IPS-11a (cell line): ENCODE results near the gene TRIM33.
"Not testable (repeated sequence)": the region's sequence is repeated elsewhere in the genome, so short reads cannot be mapped to it uniquely, and the experiment has no call there.

Source experiments
- H3K4me3 ChIP-seq: one replicate; pipeline ENCODE4 v1.5.1; 2013; ENCODE audit warnings: low read depth, low read length, control low read depth

TRIM33 gene

GRCh38 chr1:114423455-114423854, 87.5 kb downstream of the TRIM33 start:
- no peak overlapping the region for H3K4me3 ChIP-seq

DNA sequence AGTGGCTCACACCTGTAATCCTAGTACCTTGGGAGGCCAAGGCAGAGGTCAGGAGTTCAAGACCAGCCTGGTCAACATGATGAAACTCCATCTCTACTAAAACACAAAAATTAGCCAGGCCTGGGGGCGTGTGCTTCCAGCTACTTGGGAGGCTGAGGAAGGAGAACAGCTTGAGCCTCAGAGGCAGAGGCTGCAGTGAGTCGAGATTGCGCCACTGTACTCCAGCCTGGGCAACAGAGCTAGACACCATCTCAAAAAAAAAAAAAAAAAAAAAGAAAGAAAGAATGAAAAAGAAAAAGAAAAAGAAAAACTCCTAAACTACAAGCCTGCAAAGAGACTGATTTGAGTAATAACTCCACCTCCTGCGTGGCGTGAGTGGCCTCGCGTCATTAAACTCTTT, 92.1 kb downstream of the TRIM33 start:
- H3K4me3 ChIP-seq, result not testable (repeated sequence)

DNA sequence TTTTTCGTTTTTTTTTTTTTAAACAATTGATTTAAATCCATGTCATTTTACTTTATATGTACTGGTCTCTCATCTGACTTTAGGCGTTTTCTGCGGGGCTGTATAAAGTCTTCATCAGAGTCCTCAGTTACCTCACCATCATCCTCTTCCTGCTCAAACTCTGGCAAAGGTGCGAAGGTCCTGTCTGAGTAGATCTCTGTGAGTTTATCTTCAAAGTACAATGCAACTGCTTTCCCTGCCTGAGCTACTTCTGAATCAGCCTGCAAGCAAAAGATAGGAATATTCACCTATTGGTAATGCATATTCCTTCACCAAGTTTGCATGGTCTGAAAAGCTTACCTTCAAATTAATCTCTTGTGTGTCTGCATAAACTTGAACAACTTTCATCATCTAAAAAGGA, 113.4 kb downstream of the TRIM33 start:
- no peak overlapping the region for H3K4me3 ChIP-seq

GRCh38 chr1:114395863-114396262, 115.1 kb downstream of the TRIM33 start:
- no peak overlapping the region for H3K4me3 ChIP-seq

- H3K4me3 ChIP-seq, result no peak overlapping the region
Observed at GRCh38 chr1:114390960-114391359, 120.0 kb downstream of the TRIM33 start.

DNA sequence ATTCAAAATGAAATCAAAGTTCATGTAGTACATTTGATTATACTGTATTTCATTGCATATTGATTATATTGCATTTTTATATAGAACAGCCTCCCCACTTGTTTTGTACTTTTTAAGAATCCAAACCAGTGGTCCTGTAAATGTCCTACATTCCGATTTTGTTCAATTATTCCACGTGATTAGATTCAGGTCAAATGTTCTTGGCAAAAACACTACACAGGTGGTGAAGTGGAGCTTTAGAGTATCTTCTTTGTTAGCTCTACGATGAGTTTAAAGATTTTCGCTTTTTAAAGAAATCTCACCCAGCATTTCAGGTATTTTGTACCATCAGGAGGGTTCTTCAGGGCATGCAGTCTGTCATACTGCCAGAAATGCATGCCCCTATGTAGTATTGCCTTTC, 120.6 kb downstream of the TRIM33 start:
- no peak overlapping the region for H3K4me3 ChIP-seq

GRCh38 chr1:114388432-114389003, 122.5 kb downstream of the TRIM33 start:
- H3K4me3 ChIP-seq, result no peak overlapping the region

- not testable (repeated sequence) for H3K4me3 ChIP-seq
Observed at GRCh38 chr1:114387585-114387984, 123.4 kb downstream of the TRIM33 start.

DNA sequence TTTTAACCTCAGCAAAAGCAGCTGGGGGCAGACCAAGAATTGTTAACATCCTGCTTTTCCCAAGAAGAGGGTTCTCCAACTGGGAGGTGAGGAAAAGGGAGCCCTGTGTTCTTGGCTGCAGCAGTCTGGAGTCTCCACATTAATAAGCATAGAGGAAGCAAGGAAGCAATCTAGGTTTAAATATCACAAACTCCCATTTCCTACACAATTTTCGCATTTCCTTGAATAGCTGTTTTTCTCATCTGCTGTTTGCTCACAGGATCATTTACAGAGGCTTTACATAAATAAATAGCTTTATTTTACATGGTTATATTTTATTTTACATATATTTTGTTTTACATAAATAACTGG, 124.0 kb downstream of the TRIM33 start:
- no peak overlapping the region for H3K4me3 ChIP-seq

DNA sequence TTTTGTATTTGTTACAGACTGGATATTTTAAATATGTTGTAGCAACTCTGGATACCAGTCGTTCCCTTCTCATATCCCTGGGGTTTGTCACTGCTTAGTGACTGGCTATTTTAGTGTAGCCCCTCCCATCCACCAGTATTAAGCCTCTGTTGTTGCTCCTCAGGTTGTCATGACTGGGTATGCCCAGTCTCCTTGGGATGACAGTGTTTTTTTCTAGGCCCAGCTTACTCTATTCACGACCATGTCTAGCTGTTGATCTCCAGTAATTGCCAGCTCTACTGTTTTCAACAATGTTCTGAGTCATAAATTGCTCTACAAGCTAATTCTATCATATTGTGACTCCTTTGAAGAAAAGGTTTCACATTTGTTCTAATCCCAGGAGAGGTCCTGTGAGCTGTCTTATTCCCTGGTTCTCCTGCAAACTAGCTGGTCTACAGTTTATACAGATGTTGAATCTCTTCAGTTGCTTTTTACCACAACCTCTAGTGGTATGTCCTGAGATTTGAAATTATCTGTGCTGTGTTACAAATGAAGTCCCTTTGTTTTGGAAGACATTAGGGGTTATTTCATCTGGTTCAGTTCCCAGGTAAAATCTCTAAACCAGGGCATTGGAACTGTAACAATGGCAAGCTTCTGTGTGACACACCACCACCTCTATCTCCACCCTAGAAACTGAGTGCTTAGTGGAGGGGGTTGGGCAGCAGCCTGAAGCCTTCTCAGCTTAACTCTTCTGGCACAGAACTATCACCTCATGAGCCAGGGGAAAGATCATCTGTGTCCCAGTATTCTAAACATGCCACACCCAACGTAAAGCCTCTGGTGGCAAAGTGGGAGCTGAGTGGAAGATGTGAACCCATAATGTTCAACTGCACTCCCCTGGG, 124.6 kb downstream of the TRIM33 start:
- no peak overlapping the region for H3K4me3 ChIP-seq

DNA sequence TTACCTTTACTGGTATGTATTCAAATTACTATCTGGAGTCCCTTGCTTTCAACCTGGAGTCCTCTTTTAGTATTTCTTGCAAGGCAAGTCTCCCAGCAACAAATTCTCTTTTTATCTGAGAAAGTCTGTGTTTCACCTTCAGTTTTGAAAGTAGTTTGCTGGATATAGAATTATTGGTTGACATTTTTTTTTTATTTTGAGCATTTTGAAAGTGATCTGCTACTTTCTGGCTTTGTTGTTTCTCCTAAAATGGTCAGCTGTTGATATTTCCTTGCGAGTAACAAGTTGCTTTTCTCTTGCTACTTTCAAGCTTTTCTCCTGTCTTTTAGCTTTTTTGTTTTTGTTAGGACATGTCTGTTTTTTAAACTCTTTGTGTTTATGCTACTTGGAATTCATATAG, 126.1 kb downstream of the TRIM33 start:
- H3K4me3 ChIP-seq, result no peak overlapping the region

DNA sequence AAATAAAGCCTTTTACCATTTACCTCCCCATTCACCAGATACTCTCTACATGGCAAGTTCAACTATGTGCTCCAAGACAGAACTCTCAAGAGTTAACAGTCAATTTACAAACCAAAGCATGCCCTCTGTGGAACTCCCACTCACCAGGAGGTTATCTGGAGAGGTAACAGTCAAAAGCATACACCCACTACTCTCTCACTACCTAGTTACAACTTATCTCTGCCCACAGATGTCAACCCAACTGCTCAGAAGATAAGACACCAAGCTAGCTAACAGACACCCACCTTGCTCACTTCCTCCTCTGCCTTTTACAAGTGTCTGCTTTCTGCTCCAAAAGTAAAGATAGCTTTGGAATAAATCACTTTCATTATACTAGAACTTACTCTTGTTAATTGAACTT, 131.0 kb downstream of the TRIM33 start:
- no peak overlapping the region for H3K4me3 ChIP-seq

DNA sequence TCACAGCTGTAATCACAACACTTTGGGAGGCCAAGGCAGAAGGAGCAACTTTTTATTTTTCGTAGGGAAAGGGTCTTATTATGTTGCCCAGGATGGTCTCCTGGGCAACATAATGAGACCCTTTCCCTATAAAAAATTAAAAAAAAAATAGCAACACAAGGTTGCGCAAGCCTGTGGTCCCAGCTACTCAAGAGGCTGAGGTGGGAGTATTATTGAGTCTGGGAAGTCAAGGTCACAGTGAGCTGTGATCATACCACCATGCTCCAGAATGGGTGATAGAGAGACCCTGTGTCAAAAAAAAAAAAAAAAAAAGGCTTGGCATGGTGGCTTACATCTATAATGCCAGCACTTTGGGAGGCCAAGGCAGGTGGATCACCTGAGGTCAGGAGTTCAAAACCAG, 131.6 kb downstream of the TRIM33 start:
- no peak overlapping the region for H3K4me3 ChIP-seq

DNA sequence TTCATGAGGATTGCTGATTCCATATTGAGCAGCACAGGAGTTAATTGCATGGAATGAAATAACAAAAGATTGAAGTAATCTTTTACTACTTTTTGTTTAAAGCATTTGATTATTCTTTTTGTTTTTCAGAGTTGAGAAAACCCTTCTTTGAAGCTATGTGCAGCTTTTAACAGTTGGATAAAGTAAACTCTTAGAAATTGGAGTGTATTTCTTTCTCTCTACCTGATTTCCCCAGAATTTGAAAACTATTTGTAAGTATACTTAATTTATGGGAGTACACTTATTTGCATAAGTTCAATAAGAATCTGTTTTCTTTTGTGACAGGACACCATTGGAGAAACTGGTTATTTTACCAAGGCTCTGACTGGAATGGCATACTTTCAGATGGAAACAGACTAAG, 133.6 kb downstream of the TRIM33 start:
- H3K4me3 ChIP-seq, result no peak overlapping the region

GRCh38 chr1:114369930-114370329, 141.1 kb downstream of the TRIM33 start:
- H3K4me3 ChIP-seq, result no peak overlapping the region

DNA sequence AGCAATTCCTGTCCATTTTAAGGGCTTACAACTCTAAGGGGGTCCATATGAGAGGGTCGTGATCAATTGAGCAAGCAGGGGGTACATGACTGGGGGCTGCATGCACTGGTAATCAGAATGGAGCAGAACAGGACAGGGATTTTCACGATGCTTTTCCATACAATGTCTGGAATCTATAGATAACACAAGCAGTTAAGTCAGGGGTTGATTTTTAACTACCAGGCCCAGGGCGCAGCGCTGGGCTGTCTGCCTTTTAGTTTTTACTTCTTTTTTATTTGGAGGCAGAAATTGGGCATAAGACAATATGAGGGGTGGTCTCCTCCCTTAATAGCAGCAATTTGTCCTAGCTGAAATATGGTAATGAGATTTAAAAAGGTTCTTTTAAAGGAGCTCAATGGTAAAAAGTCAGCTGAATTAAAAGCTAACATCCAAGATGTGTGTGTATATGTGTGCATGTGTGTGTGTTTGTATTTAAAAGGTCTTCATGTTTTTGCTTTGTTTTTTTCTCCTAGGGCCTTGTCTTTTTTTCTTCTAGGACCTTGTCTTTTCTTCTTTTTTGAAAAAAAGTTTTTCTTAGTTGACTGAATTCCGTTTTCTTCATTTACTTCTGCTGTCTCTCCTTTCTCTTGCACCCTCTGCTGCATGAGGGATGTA, 141.6 kb downstream of the TRIM33 start:
- H3K4me3 ChIP-seq, result not testable (repeated sequence)

GRCh38 chr1:114368560-114369255, 142.3 kb downstream of the TRIM33 start:
- H3K4me3 ChIP-seq, result no peak overlapping the region

GRCh38 chr1:114367810-114368209, 143.2 kb downstream of the TRIM33 start:
- H3K4me3 ChIP-seq, result no peak overlapping the region

DNA sequence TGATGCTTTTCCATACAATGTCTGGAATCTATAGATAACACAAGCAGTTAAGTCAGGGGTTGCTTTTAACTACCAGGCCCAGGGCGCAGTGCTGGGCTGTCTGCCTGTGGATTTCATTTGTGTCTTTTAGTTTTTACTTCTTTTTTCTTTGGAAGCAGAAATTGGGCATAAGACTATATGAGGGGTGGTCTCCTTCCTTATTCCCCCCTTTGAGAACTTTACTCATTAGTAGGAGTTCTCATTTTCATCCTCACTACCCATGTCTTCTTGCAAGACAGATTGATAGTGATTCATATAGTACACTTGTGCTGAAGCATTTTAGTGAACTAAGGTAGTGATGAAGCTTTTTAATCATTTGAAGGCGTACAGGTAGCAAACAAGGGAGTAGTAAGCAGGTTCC, 147.8 kb downstream of the TRIM33 start:
- H3K4me3 ChIP-seq, result not testable (repeated sequence)

DNA sequence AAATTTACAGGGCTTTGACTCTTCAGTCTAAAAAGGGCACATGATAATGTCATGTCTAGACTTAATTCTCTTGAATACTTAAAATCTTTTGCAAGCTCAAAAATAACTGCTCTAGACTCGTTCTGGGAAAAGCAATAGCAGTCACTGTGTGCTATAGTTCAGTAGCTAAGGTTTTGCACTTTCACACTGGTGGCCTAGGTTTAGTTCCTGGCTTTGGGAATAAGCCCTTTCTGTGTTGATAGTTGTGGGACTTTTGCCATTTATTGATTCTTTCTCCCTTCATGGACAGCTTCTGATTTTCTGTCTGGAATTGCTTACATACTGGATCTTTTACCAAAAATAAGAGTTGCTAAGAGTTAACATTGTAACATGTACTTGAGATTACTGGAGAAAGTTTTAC, 151.2 kb downstream of the TRIM33 start:
- no peak overlapping the region for H3K4me3 ChIP-seq

DNA sequence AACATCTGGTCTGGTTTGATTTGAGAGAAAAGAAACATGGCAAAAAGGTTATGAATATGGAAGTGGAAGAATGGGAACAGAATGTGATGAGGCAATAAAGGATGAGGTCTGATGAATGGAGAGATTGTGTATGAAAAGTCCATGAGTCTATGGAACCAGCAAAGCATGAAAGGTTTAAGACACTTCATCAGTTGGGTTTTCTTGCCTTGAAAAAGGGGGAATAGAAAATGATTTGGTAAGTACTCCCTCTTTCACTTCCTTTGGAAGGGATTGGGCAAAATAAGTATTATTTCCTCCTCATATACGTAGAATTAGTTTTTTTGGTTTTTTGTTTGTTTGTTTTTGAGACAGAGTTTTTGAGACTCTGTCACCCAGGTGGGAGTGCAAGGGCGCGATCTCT, 155.8 kb downstream of the TRIM33 start:
- no peak overlapping the region for H3K4me3 ChIP-seq

DNA sequence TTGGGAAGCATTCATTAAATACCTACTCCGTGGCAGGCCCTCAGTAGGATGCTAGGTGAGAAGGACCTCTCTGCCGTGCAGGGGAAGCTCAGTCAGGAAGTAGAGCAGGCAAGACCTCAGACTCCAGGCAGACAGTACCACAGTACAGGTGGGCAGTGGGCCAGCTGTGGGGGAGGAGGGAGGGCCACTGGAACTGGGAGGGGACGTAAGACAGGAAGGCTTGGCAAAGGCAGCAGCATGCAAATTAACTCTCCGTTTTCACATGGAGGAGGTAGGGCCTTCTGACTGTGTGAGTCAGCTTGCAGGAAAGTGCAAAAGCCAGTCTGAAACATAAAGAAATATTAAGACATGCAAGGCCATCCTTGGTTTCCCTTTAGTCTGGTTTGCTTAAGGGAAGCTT, 157.7 kb downstream of the TRIM33 start:
- H3K4me3 ChIP-seq, result no peak overlapping the region
